Breast epithelium (tissue), 4 donors: ENCODE results near the gene ATP5F1E. TPM values are rescaled to one million over a fixed set of nuclear protein-coding genes. Genes with fewer than 3 reads are reported as not detected.

Experiments used
- DNase-seq, 2 donors: peaks; one replicate each; pipeline ENCODE4 v3.0.0-alpha.2; 2019; ENCODE audit warnings: low spot score in 2 of 2
- H3K27ac ChIP-seq, 2 donors: fragments of 200-600 bp; sonication (generic) in 1 of 2; one replicate each; pipeline ENCODE4 v1.5.1; 2016 to 2019; ENCODE audit warnings: mild to moderate bottlenecking in 1 of 2
- H3K27me3 ChIP-seq, 2 donors: fragments of 200-600 bp; sonication (generic) in 1 of 2; one replicate each; pipeline versions ENCODE4 v1.5.1 to v1.6.0; 2017 to 2019; ENCODE audit warnings: control low read depth in 1 of 2, mild to moderate bottlenecking in 1 of 2
- H3K36me3 ChIP-seq: fragments of 200-600 bp; one replicate; pipeline ENCODE4 v1.5.1; 2019
- H3K4me1 ChIP-seq, 2 donors: fragments of 200-600 bp; sonication (generic); one replicate each; pipeline ENCODE4 v1.5.1; 2016 to 2019; ENCODE audit warnings: control low read depth in 1 of 2
- H3K4me3 ChIP-seq, 3 donors: fragments of 200-600 bp; sonication (generic); 1 replicate in 2 of 3; 2 replicates in 1 of 3; pipeline ENCODE4 v1.5.1; 2016 to 2019; ENCODE audit warnings: mild to moderate bottlenecking in 3 of 3, moderate library complexity in 2 of 3
- H3K9me3 ChIP-seq, 2 donors: fragments of 200-600 bp; sonication (generic) in 1 of 2; one replicate each; pipeline ENCODE4 v1.5.1; 2016 to 2019; ENCODE audit warnings: control low read depth in 1 of 2
- POLR2A ChIP-seq: fragments of 450-650 bp; IDR thresholded peaks from one replicate; pipeline ENCODE4 v1.6.1; 2016; ENCODE audit warnings: antibody characterized with exemption, mild to moderate bottlenecking, moderate library complexity
- POLR2AphosphoS5 ChIP-seq, 3 donors: sonication (generic); formaldehyde crosslinking; IDR thresholded peaks; one replicate each; pipeline ENCODE4 v1.6.1; 2017; ENCODE audit warnings: antibody characterized with exemption in 3 of 3
- intact Hi-C: fragments of 100-400 bp; cut with DNase I; formaldehyde crosslinking; loops from one replicate; pipeline ENCODE4 v1.15.1; 2023; ENCODE audit warnings: low total_unique reads
- total RNA-seq, 3 donors: library from RNA; depleted of rRNA; stranded (reverse); fragments of >200 nt; gene quantifications; one replicate each; pipeline ENCODE4 v1.1.0, GENCODE V29; 2016
- TF ChIP-seq, protein P1 (sequence below), 3 donors: fragments of 450-650 bp; IDR thresholded peaks; one replicate each; pipeline ENCODE4 v1.5.1; 2016 to 2017; ENCODE audit warnings: antibody characterized with exemption in 3 of 3, mild to moderate bottlenecking in 3 of 3, moderate library complexity in 3 of 3

Gene ATP5F1E
- total RNA-seq, 3 donors from 2014 or later = 25.6 to 36.4 (median 31.4) TPM

DNA sequence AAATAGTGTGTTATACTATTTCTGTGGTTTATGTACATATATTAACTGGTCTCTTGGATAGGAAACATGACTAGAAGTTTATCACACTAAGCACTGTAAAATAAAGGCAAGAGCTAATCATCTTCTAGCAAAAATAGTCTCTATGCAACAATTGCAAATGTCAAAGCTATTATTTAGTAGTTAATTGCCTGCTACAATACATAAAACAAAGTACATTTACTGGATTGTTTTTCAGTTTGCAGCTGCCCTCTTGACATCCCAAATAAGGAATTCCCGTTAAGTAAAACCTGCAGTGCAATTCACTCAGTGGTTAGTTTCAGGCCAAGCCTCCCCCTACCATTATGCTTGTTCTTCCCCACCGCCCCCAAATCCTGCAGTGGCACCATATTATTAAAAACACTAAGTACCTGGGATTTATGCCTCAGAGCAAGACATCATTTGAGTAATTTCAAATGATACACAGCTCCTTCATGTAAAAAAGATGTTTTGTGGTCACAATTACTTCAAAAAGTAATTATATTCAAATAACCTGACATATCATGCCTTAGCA lies 1.6 kb upstream of the ATP5F1E start:
- Histone ChIP-seq H3K27ac (no peak overlapping the region), H3K36me3 (no peaks in the 10 kb centered on the region), H3K4me3 (no peak overlapping the region), H3K27me3 (no peaks in the 10 kb centered on the region), H3K4me1 (peaks cover 0 to 5% of the 10 kb centered on the region in 2 donors), H3K9me3 (no peaks in the 10 kb centered on the region)
- TF ChIP-seq POLR2A (no peak), POLR2AphosphoS5 (IDR thresholded peaks at IDR 0.05) (no peak)
- TF ChIP-seq, protein P1, sequence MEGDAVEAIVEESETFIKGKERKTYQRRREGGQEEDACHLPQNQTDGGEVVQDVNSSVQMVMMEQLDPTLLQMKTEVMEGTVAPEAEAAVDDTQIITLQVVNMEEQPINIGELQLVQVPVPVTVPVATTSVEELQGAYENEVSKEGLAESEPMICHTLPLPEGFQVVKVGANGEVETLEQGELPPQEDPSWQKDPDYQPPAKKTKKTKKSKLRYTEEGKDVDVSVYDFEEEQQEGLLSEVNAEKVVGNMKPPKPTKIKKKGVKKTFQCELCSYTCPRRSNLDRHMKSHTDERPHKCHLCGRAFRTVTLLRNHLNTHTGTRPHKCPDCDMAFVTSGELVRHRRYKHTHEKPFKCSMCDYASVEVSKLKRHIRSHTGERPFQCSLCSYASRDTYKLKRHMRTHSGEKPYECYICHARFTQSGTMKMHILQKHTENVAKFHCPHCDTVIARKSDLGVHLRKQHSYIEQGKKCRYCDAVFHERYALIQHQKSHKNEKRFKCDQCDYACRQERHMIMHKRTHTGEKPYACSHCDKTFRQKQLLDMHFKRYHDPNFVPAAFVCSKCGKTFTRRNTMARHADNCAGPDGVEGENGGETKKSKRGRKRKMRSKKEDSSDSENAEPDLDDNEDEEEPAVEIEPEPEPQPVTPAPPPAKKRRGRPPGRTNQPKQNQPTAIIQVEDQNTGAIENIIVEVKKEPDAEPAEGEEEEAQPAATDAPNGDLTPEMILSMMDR (IDR thresholded peaks at IDR 0.05) = no peak
- intact Hi-C loops = no loop called here
- no peak for DNase-seq

DNA sequence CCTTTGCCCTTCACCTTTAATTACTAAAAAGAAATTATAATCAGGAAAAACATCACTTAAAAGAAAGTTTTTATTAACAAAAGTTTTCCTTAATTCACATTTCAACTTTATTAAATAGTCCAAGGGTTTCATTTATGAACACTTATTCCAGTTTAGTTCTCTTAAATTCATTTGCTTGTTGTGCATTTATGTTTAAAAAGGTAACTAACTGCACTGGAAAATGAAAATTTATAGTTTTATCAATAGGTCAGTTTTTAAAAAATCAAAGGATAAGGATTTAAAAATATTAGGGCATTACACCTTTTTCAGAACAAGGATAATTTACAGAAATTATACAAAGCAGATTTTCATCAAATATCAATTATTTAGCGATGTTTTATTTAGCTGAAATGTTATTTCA lies 958 bp upstream of the ATP5F1E start:
- Histone ChIP-seq H3K4me1 (peaks cover 0 to 5% of the 10 kb centered on the region in 2 donors), H3K36me3 (no peaks in the 10 kb centered on the region), H3K9me3 (no peaks in the 10 kb centered on the region), H3K27me3 (no peaks in the 10 kb centered on the region), H3K27ac (peak overlapping the region in 1 of 2 donors; percentile 89), H3K4me3 (peak overlapping the region; percentile 82 to 87 (median 82))
- intact Hi-C loops = no loop called here
- no peak for DNase-seq
- TF ChIP-seq POLR2A = no peak

DNA sequence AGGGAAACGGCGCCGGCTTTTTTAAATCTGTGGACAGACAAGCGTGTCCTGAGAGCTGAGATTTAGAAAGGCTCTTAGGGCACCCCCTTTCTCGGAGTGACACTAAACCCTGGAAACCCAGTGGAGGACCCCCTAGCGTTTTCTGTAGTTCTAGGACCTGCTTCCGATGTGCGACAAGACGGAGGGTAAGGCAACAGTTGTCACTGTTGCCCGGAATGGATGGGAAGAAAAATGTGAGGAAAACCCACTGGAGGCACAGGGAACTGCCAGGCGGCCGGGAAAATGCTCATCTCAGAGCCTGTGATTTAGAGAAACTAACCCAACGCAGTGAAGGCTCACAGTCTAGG lies 551 bp upstream of the ATP5F1E start:
- no peaks in the 10 kb centered on the region for H3K27me3 ChIP-seq
- peaks cover 0 to 5% of the 10 kb centered on the region in 2 donors for H3K4me1 ChIP-seq
- H3K9me3 ChIP-seq = no peaks in the 10 kb centered on the region
- no peak for DNase-seq
- peak overlapping the region; percentile 82 to 87 (median 82) for H3K4me3 ChIP-seq
- no peaks in the 10 kb centered on the region for H3K36me3 ChIP-seq
- intact Hi-C loops = no loop called here
- H3K27ac ChIP-seq = peak overlapping the region; percentile 88 to 89
- no peak for TF ChIP-seq POLR2A
- TF ChIP-seq, protein P1 (IDR thresholded peaks at IDR 0.05) = peak; percentile 14 to 47 (median 39)
- TF ChIP-seq POLR2AphosphoS5 (IDR thresholded peaks at IDR 0.05) = no peak

- intact Hi-C loops = no loop called here
- peak overlapping the region; percentile 88 to 89 for H3K27ac ChIP-seq
- no peaks in the 10 kb centered on the region for H3K9me3 ChIP-seq
- peaks cover 0 to 5% of the 10 kb centered on the region in 2 donors for H3K4me1 ChIP-seq
- peak overlapping the region; percentile 82 to 87 (median 82) for H3K4me3 ChIP-seq
- no peak for DNase-seq
- no peaks in the 10 kb centered on the region for H3K36me3 ChIP-seq
- TF ChIP-seq POLR2A (no peak), POLR2AphosphoS5 (IDR thresholded peaks at IDR 0.05) (no peak)
- TF ChIP-seq, protein P1 (IDR thresholded peaks at IDR 0.05) = no peak
- no peaks in the 10 kb centered on the region for H3K27me3 ChIP-seq
Observed at GRCh38 chr20:59031564-59032022, 542 bp downstream of the ATP5F1E start.

GRCh38 chr20:59030911-59031563 lies 1.1 kb downstream of the ATP5F1E start:
- Histone ChIP-seq H3K27ac (no peak overlapping the region), H3K36me3 (no peaks in the 10 kb centered on the region), H3K9me3 (no peaks in the 10 kb centered on the region), H3K27me3 (no peaks in the 10 kb centered on the region), H3K4me1 (peaks cover 0 to 5% of the 10 kb centered on the region in 2 donors), H3K4me3 (peak overlapping the region; percentile 82 to 87 (median 82))
- no peak for DNase-seq
- intact Hi-C loops = no loop called here
- TF ChIP-seq, protein P1 (IDR thresholded peaks at IDR 0.05) = no peak
- no peak for TF ChIP-seq POLR2A
- TF ChIP-seq POLR2AphosphoS5 (IDR thresholded peaks at IDR 0.05) = no peak
